SK-MEL-5 (cell line): Measurements from ENCODE around the gene TBC1D17. TPM values are rescaled to one million over a fixed set of nuclear protein-coding genes. Genes with fewer than 3 reads are reported as not detected.

Experiments used
- DNase-seq: peaks from one replicate; pipeline ENCODE4 v3.0.0-alpha.2; 2016; ENCODE audit warnings: low read depth, low spot score
- in situ Hi-C: cut with HindIII; loops from 2 replicates; pipeline ENCODE4 v1.10.0; 2016; ENCODE audit warnings: low sequenced_read_pairs, high pct_unique_total_duplicates, low pct_unique_long_range_greater_than_20kb
- polyA plus RNA-seq, 2 experiments: library from polyadenylated mRNA; depleted of rRNA; stranded (reverse); fragments of >200 nt; gene quantifications; 2 replicates each; pipeline ENCODE4 v1.2.3, GENCODE V29; 2015
- total RNA-seq: library from RNA; depleted of rRNA; stranded (reverse); fragments of >200 nt; shearing (Covaris generic); gene quantifications from 2 replicates; pipeline ENCODE4 v1.2.3, GENCODE V29; 2014; rRNA removed

TBC1D17 gene
- 3.5 and 5.6 TPM in 2 replicates for total RNA-seq
- polyA plus RNA-seq (2015; cell fraction: cytosol; rRNA removed): 25.7 and 33.0 TPM in 2 replicates
- 44.2 and 49.3 TPM in 2 replicates for polyA plus RNA-seq (2015; cell fraction: nucleus; rRNA removed)

DNA sequence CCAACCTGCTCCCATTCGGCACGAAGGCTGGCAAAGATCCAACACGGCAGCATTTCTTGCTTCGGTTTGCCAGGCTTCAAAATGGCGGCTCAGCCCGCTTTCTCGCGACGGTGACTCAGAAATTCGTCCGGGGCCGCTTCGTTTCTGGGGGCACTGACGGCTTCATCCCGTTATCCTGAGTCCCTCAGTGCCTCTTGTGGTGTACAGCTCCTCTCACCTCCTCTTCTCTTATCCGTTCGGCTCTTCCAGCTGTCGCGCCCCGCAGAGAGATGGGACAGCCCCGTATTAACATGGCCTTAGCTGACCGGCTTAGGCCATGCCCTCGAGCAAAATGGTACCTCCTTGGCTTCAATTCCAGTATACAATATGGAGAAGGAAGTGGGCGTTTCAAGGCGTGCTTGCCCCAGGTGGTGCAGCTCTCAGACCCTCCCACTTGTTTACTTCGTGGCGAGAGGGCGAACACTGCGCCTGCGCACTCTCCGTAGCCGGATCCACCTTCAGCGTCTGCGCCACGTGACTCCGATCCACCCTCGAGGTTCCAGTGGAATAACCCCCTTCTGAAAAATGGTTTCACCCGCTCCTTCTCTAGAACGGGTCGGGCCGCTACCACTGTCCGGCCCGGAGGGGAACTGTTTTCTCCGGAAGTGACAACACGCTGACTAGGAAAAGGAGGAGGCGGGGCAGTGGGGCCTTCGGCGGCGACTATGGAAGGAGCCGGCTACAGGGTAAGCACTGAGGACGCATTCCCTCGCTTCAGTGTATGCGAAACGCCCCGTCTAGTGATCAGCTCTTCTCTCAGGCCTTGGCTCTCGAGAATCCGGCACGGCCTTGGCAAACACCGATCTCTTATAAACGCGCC lies at the start of gene TBC1D17, which contains the start of gene AKT1S1:
Gene TBC1D17 (plus strand): TSS at position 683 of the 859 bp plus-strand sequence. CDS start 22 bp downstream, at position 705.
Gene AKT1S1 (minus strand): TSS at position 336 of the 859 bp plus-strand sequence. CDS start 4,060 bp downstream, outside the sequence.
- in situ Hi-C loops: no loop called here
- peak; percentile 99 for DNase-seq

GRCh38 chr19:49829200-49829599 lies 48.3 kb upstream of the TBC1D17 start:
- in situ Hi-C loops: no loop called here
- no peak for DNase-seq

GRCh38 chr19:49829721-49830120 lies 47.8 kb upstream of the TBC1D17 start:
- no peak for DNase-seq
- in situ Hi-C loops: no loop called here

DNA sequence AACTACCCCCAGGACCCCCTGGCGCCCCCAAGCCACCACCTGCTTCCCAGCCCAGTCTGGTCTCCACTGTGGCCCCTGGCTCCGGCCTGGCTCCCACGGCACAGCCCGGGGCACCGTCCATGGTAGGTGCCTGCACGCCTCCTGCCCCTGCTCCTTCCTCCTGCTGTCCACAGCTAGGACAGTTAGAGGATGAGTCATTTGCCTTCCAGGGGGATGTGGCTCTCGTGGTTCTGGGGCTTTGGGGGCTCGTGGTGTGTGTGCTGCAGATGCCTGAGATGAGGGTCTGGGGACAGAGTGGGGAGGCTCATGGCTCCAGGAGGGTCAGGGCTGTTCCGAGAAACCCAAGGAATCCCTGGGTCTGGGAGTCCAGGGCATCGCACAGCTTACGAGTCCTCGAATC lies 46.7 kb upstream of the TBC1D17 start:
- DNase-seq: no peak
- in situ Hi-C loops: no loop called here

- no peak for DNase-seq
- in situ Hi-C loops: no loop called here
These were observed 45.9 kb upstream of the TBC1D17 start for GRCh38 chr19:49831592-49831991.

- in situ Hi-C loops: no loop called here
- DNase-seq: no peak
These were observed 44.9 kb upstream of the TBC1D17 start for GRCh38 chr19:49832556-49832955.

GRCh38 chr19:49833599-49833998 lies 43.9 kb upstream of the TBC1D17 start:
- no peak for DNase-seq
- in situ Hi-C loops: no loop called here

DNA sequence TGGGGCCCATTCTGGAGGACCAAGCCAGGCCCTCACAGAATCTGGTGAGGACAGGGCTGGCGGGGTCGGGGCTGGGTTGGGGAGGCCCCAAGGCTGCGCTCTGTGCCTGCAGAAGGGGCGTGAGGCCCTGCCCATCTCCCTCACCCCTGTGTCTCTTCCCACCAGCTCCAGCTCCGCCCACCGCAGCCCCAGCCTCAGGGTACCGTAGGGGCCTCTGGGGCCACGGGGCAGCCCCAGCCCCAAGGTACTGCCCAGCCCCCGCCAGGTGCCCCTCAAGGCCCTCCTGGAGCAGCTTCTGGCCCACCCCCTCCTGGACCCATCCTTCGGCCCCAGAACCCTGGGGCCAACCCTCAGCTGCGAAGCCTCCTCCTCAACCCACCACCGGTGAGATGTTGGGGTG lies 41.9 kb upstream of the TBC1D17 start:
- no peak for DNase-seq
- in situ Hi-C loops: no loop called here

GRCh38 chr19:49836176-49837008 lies 41.1 kb upstream of the TBC1D17 start:
- no peak for DNase-seq
- in situ Hi-C loops: no loop called here

DNA sequence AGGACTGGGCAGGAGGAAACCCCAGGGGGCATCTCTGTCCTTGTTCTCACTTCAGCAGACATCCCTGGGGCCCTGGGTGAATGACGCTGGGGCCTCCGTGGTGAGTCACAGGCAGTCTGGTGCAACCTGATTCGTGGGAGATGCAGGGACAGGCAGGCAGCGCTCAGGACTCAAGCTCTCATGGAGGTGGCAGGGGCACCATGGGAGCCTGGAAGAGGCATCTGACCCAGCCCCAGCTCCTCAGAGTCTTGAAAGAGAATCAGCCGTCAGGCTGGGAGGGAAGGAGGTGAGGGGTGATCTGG lies 40.5 kb upstream of the TBC1D17 start:
- in situ Hi-C loops: no loop called here
- no peak for DNase-seq

GRCh38 chr19:49837425-49837824 lies 40.1 kb upstream of the TBC1D17 start:
- DNase-seq: no peak
- in situ Hi-C loops: no loop called here

DNA sequence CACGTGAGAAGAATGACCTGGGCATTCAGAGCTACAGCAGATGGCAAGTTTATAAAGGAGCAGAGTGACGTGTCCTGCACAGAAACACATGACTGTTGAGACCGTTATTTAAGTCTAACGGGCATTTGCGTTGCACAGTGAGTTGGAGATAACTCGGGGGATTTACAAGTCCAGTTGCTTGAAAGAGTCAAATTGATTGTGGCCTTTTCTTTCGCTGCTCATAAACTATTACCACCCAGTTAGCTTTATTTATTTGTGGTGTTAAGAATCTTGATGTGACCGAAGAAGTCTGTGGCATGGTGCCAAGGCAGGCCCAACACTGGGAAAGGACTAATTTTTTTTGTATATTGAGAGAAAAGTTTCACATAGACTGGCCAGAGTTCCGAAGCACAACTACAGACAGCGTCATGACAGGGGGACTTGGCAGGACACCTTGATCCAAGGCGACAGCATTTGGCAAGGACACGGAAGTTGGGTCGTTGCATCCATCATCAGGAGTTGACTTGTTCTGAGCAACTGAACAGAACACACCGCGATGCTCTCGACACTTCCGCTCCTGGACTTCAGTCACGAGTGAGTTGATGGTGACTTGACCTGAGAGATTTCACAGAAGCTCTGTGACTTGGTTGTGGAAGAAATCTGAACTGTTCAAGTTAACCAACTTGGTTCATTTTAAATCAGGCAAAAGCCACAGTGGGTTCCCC lies 38.5 kb upstream of the TBC1D17 start:
- in situ Hi-C loops: no loop called here
- DNase-seq: no peak

GRCh38 chr19:49839713-49840112 lies 37.8 kb upstream of the TBC1D17 start:
- no peak for DNase-seq
- in situ Hi-C loops: no loop called here

DNA sequence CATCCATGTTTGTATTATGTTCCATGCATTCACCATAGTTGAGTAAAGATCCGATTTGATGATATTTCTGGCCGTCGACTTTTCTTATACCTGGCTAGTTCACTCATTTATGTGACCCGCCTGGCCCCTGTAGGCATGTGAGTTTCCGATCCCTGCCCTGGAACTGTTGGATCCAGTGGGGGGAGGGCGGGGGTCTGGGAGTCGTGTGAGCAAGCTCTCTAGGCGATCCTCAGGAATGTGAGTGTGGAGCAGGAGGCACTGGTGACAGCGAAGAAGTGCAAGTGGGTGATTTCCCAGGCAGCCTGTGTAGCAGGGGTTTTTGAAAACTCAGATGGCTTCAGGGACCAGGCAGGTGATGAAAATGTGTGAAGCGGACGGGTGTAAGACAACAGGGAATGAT lies 37.2 kb upstream of the TBC1D17 start:
- no peak for DNase-seq
- in situ Hi-C loops: no loop called here

DNA sequence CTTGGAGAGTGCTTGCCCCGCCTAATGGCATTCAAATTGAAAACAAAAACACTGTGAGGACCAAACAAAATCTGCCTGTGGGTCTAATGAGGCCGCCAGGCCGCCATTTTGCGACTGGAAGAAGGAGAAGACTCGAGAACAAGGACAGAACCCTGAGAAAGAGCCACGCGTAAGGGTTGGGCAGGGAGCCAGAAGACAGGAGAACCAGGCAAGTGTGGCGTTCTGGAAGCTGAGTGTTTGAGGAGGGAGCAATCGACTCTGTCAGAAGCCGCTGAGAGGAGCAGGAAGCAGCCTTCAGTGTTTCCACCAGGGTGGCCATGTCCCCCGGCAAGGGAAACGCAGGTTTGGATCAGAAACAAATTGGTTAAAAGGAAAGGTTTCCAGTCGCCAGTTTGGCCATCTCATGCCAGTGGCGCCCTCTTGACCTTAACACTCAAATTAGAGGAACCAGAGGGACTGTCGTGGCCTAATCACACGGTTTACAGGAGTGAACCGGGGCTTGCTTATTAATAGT lies 36.7 kb upstream of the TBC1D17 start:
- in situ Hi-C loops: no loop called here
- DNase-seq: no peak

DNA sequence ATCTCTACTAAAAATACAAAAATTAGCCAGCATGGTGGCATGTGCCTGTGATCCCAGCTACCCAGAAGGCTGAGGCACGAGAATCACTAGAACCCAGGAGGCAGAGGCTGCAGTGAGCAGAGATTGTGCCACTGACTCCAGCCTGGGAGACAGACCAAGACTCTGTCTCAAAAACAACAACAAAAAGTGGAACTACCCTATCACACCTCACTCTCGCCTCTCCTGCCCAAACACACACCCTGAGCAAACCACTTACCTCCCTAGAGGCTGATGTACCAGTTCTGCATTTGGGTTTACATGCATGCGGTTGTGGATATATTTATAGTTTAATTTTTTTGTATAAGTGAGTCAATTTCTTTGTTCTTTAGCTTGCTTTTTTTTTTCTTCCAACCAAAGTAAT lies 34.2 kb upstream of the TBC1D17 start:
- in situ Hi-C loops: no loop called here
- DNase-seq: no peak

- DNase-seq: no peak
- in situ Hi-C loops: no loop called here
These were observed 33.1 kb upstream of the TBC1D17 start for GRCh38 chr19:49844138-49845095.
